GM12878 (cell line): Measurements from ENCODE around the gene SRBD1. TPM values are rescaled to one million over a fixed set of nuclear protein-coding genes. Genes with fewer than 3 reads are reported as not detected.

ENCODE experiments used
- ASH2L ChIP-seq: fragments of 300-600, 200-600 bp; sonication (generic); IDR thresholded peaks from 2 replicates; pipeline ENCODE4 v1.6.1; 2017; ENCODE audit warnings: low read depth, mild to moderate bottlenecking, borderline replicate concordance
- BACH1 ChIP-seq: fragments of 450-650 bp; IDR thresholded peaks from 2 replicates; pipeline ENCODE4 v1.6.1; 2017; ENCODE audit warnings: mild to moderate bottlenecking, borderline replicate concordance
- CBX5 ChIP-seq: sonication (generic); IDR thresholded peaks from 2 replicates; pipeline ENCODE4 v1.6.1; 2016; ENCODE audit warnings: low read depth, moderate library complexity, mild to moderate bottlenecking, inconsistent platforms
- NFIC ChIP-seq: IDR thresholded peaks from 2 replicates; pipeline ENCODE4 v1.6.1; 2012; ENCODE audit warnings: low read depth, mild to moderate bottlenecking, inconsistent platforms, low read length, moderate library complexity
- PKNOX1 ChIP-seq: fragments of 450-650 bp; IDR thresholded peaks from 2 replicates; pipeline ENCODE4 v1.6.1; 2016; ENCODE audit warnings: mild to moderate bottlenecking
- POLR2AphosphoS5 ChIP-seq: IDR thresholded peaks from 2 replicates; pipeline ENCODE4 v1.6.1; 2011; ENCODE audit warnings: mild to moderate bottlenecking, low read length, inconsistent platforms
- RELB ChIP-seq: fragments of 450-650 bp; IDR thresholded peaks from 2 replicates; pipeline ENCODE4 v1.6.1; 2017; ENCODE audit warnings: low read depth, mild to moderate bottlenecking, moderate library complexity
- SIX5 ChIP-seq: IDR thresholded peaks from 2 replicates; pipeline ENCODE4 v1.6.1; 2011; ENCODE audit warnings: mild to moderate bottlenecking, low read depth, low read length, moderate library complexity; ENCODE audit not compliant: severe bottlenecking
- ZBTB33 ChIP-seq: fragments of 450-650 bp; IDR thresholded peaks from 2 replicates; pipeline ENCODE4 v1.6.1; 2017; ENCODE audit warnings: mild to moderate bottlenecking
- polyA plus RNA-seq, 11 experiments: library from polyadenylated mRNA; depleted of rRNA in 4 of 11; unstranded in 6 of 11; stranded (reverse) in 5 of 11; fragments of >200 nt; fragmentation: Nextera tagmentation in 4 of 11; fragmentation: Illumina TruSeq in 1 of 11; extraction: Ambion mirVana in 4 of 11; extraction: Trizol in 1 of 11; gene quantifications; 1 replicate in 1 of 11; 2 replicates in 10 of 11; pipeline versions ENCODE4 v1.2.1 to v1.2.3, GENCODE V29; 2011 to 2016; ENCODE audit warnings: inconsistent platforms in 2 of 11, missing spikeins in 2 of 11, low read depth in 1 of 11
- total RNA-seq, 4 experiments: library from RNA; depleted of rRNA in 3 of 4; stranded (reverse); fragments of >200 nt in 3 of 4; fragmentation: Illumina TruSeq in 1 of 4; extraction: Trizol in 1 of 4; gene quantifications; 2 replicates each; pipeline versions ENCODE4 v1.2.1 to v1.2.3, GENCODE V29; 2013 to 2021
- TF ChIP-seq, protein P1 (sequence below), 3 experiments: IDR thresholded peaks in 2 of 3; conservative IDR thresholded peaks in 1 of 3; 2 replicates each; pipeline ENCODE4 v1.5.1; 2011; ENCODE audit warnings: low read depth in 3 of 3, low read length in 3 of 3, mild to moderate bottlenecking in 3 of 3, control low read depth in 2 of 3, moderate library complexity in 2 of 3, inconsistent platforms in 1 of 3, mixed read lengths in 1 of 3; ENCODE audit not compliant: control insufficient read depth in 2 of 3, insufficient read depth in 1 of 3; ENCODE audit errors: extremely low read depth in 1 of 3
- TF ChIP-seq, protein P2 (sequence below): IDR thresholded peaks from 2 replicates; pipeline ENCODE4 v1.6.1; 2011; ENCODE audit warnings: low read depth, mild to moderate bottlenecking, low read length, moderate library complexity, borderline replicate concordance; ENCODE audit errors: extremely low read depth
- TF ChIP-seq, protein P3 (sequence below): fragments of 450-650 bp; IDR thresholded peaks from 2 replicates; pipeline ENCODE4 v1.6.1; 2018; ENCODE audit warnings: borderline replicate concordance, mild to moderate bottlenecking; ENCODE audit not compliant: partially characterized antibody
- TF ChIP-seq, protein P4 (sequence below): fragments of 450-650 bp; formaldehyde crosslinking; IDR thresholded peaks from 2 replicates; pipeline ENCODE4 v1.4.0; 2020; ENCODE audit warnings: mild to moderate bottlenecking, moderate library complexity

SRBD1 gene
- total and polyA plus RNA-seq, 10 of the 15 experiments (the other 5 are each of a cell fraction or from before 2014, with no cell fraction given) = 9.7 to 33.1 (median 20.1) TPM

DNA sequence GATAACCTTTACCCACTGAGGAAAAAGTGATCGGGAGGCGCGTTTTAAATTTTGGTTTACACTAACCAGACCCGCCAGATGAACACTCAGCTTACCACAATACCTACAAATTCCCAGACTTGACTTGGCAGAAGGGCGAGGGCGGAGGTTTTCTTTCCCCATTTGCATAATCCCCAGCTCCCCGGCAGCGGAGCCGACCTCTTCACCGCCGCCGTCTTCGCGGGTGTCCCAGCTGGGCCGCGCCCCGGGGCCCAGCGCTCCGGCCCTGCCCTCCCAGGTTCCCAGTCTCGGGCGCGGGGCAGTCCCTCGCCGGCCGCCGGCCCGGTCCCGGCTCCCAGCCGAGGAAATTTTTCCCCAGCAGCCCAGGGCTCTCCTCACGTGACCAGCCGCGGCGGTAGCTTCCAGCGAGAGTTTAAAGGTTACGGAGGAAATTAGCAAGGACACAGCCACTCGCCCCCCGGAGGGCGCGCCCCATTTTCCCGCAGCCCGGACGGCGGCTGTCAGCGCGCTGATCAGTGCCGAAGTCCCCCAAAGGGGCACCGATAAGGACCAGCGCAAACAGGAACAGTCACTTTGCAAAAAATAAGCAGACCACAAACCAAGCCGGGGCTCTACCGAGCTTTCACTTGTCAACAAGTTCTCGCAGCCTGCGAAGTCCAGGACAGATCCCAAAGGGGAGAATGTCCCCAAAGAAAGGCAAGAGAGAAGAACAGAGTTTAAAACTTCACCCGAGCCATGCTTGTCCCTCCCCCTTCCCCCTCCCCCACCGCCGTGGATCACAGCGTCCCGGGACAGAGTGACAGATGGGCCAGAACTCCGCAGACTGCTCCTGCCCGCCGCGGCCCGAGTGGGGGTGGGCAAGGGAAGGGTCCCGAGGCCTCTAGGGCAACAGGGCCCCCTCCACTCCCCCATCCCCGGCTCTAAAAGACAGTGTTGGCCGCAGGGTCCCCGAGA lies 39.1 kb upstream of the SRBD1 start (continued):
- TF ChIP-seq, protein P1, sequence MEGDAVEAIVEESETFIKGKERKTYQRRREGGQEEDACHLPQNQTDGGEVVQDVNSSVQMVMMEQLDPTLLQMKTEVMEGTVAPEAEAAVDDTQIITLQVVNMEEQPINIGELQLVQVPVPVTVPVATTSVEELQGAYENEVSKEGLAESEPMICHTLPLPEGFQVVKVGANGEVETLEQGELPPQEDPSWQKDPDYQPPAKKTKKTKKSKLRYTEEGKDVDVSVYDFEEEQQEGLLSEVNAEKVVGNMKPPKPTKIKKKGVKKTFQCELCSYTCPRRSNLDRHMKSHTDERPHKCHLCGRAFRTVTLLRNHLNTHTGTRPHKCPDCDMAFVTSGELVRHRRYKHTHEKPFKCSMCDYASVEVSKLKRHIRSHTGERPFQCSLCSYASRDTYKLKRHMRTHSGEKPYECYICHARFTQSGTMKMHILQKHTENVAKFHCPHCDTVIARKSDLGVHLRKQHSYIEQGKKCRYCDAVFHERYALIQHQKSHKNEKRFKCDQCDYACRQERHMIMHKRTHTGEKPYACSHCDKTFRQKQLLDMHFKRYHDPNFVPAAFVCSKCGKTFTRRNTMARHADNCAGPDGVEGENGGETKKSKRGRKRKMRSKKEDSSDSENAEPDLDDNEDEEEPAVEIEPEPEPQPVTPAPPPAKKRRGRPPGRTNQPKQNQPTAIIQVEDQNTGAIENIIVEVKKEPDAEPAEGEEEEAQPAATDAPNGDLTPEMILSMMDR (IDR thresholded peaks at IDR 0.05 in 2 of 3, conservative IDR thresholded peaks at IDR 0.05 in 1 of 3; ENCODE audit: control insufficient read depth in 2 of 3, extremely low read depth in 1 of 3, insufficient read depth in 1 of 3, low read depth in 3 of 3, low read length in 3 of 3) = no peak
- TF ChIP-seq ZBTB33 (no peak), SIX5 (no peak), POLR2AphosphoS5 (no peak), BACH1 (peak; percentile 32; the same call in 1 of the 2 replicates), CBX5 (no peak), PKNOX1 (no peak), NFIC (no peak), ASH2L (no peak), RELB (no peak; the same call in 1 of the 2 replicates)
- TF ChIP-seq, protein P2, sequence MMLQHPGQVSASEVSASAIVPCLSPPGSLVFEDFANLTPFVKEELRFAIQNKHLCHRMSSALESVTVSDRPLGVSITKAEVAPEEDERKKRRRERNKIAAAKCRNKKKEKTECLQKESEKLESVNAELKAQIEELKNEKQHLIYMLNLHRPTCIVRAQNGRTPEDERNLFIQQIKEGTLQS = peak; percentile 42; the same call in 1 of the 2 replicates
- TF ChIP-seq, protein P3, sequence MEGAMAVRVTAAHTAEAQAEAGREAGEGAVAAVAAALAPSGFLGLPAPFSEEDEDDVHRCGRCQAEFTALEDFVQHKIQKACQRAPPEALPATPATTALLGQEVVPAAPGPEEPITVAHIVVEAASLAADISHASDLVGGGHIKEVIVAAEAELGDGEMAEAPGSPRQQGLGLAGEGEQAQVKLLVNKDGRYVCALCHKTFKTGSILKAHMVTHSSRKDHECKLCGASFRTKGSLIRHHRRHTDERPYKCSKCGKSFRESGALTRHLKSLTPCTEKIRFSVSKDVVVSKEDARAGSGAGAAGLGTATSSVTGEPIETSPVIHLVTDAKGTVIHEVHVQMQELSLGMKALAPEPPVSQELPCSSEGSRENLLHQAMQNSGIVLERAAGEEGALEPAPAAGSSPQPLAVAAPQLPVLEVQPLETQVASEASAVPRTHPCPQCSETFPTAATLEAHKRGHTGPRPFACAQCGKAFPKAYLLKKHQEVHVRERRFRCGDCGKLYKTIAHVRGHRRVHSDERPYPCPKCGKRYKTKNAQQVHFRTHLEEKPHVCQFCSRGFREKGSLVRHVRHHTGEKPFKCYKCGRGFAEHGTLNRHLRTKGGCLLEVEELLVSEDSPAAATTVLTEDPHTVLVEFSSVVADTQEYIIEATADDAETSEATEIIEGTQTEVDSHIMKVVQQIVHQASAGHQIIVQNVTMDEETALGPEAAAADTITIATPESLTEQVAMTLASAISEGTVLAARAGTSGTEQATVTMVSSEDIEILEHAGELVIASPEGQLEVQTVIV = no peak
- TF ChIP-seq, protein P4, sequence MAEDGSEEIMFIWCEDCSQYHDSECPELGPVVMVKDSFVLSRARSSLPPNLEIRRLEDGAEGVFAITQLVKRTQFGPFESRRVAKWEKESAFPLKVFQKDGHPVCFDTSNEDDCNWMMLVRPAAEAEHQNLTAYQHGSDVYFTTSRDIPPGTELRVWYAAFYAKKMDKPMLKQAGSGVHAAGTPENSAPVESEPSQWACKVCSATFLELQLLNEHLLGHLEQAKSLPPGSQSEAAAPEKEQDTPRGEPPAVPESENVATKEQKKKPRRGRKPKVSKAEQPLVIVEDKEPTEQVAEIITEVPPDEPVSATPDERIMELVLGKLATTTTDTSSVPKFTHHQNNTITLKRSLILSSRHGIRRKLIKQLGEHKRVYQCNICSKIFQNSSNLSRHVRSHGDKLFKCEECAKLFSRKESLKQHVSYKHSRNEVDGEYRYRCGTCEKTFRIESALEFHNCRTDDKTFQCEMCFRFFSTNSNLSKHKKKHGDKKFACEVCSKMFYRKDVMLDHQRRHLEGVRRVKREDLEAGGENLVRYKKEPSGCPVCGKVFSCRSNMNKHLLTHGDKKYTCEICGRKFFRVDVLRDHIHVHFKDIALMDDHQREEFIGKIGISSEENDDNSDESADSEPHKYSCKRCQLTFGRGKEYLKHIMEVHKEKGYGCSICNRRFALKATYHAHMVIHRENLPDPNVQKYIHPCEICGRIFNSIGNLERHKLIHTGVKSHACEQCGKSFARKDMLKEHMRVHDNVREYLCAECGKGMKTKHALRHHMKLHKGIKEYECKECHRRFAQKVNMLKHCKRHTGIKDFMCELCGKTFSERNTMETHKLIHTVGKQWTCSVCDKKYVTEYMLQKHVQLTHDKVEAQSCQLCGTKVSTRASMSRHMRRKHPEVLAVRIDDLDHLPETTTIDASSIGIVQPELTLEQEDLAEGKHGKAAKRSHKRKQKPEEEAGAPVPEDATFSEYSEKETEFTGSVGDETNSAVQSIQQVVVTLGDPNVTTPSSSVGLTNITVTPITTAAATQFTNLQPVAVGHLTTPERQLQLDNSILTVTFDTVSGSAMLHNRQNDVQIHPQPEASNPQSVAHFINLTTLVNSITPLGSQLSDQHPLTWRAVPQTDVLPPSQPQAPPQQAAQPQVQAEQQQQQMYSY = no peak
